H1 (cell line): ENCODE results near the gene PLB1. TPM values are rescaled to one million over a fixed set of nuclear protein-coding genes. Genes with fewer than 3 reads are reported as not detected.

Experiments used
- GTF2F1 ChIP-seq: IDR thresholded peaks from 2 replicates; pipeline ENCODE4 v1.6.1; 2012; ENCODE audit warnings: low read depth, low read length, improper control_type of control experiment, borderline replicate concordance
- HDAC6 ChIP-seq: IDR thresholded peaks from one replicate; pipeline ENCODE4 v1.7.1; 2012; ENCODE audit warnings: low read depth, mild to moderate bottlenecking, inconsistent platforms, low read length, moderate library complexity
- JUN ChIP-seq: IDR thresholded peaks from 2 replicates; pipeline ENCODE4 v1.6.1; 2011; ENCODE audit warnings: low read depth, mild to moderate bottlenecking, improper control_type of control experiment, low read length
- KDM4A ChIP-seq: IDR thresholded peaks from one replicate; pipeline ENCODE4 v1.7.1; 2012; ENCODE audit warnings: low read depth, mild to moderate bottlenecking, moderate library complexity, low read length, inconsistent platforms; ENCODE audit not compliant: severe bottlenecking
- SIRT6 ChIP-seq: IDR thresholded peaks from one replicate; pipeline ENCODE4 v1.7.1; 2012; ENCODE audit warnings: low read length, inconsistent platforms
- SUZ12 ChIP-seq: fragments of 200-600 bp; sonication (generic); IDR thresholded peaks from 2 replicates; pipeline ENCODE4 v1.6.1; 2012; ENCODE audit warnings: mild to moderate bottlenecking, inconsistent platforms, low read length, moderate library complexity, mixed read lengths
- TAF1 ChIP-seq: IDR thresholded peaks from 2 replicates; pipeline ENCODE4 v1.6.1; 2011; ENCODE audit warnings: mild to moderate bottlenecking, low read depth, low read length
- YY1 ChIP-seq: IDR thresholded peaks from 2 replicates; pipeline ENCODE4 v1.6.1; 2011; ENCODE audit warnings: low read depth, mild to moderate bottlenecking, low read length
- polyA plus RNA-seq, 7 experiments: library from polyadenylated mRNA; depleted of rRNA in 3 of 7; stranded (reverse) in 5 of 7; unstranded in 2 of 7; fragments of >200 nt in 5 of 7; fragments of 200-250 nt in 2 of 7; gene quantifications; 1 replicate in 5 of 7; 2 replicates in 1 of 7; 4 replicates in 1 of 7; pipeline versions ENCODE4 v1.2.1 to v1.2.3, GENCODE V29; 2011 to 2013; ENCODE audit warnings: missing spikeins in 2 of 7, mixed read lengths in 2 of 7
- total RNA-seq: library from RNA; stranded (reverse); fragmentation: NEBNext Ultra II Directional; extraction: Animal tissue kit (Norgen Biotek cat#: 25700); gene quantifications from 2 replicates; pipeline ENCODE4 v1.2.1, GENCODE V29; 2021
- TF ChIP-seq, protein P1 (sequence below): fragments of 300-600 bp; sonication (generic); IDR thresholded peaks from 2 replicates; pipeline ENCODE4 v1.7.1; 2012; ENCODE audit warnings: low read length, moderate library complexity, mild to moderate bottlenecking, inconsistent platforms; ENCODE audit not compliant: insufficient replicate concordance
- TF ChIP-seq, protein P2 (sequence below): IDR thresholded peaks from 2 replicates; pipeline ENCODE4 v1.6.1; 2012; ENCODE audit warnings: low read length, inconsistent platforms

The PLB1 gene
- total and polyA plus RNA-seq, 2 of the 8 experiments (the other 6 are each of a cell fraction or from before 2014, with no cell fraction given) = 0.20 to 0.36 TPM

DNA sequence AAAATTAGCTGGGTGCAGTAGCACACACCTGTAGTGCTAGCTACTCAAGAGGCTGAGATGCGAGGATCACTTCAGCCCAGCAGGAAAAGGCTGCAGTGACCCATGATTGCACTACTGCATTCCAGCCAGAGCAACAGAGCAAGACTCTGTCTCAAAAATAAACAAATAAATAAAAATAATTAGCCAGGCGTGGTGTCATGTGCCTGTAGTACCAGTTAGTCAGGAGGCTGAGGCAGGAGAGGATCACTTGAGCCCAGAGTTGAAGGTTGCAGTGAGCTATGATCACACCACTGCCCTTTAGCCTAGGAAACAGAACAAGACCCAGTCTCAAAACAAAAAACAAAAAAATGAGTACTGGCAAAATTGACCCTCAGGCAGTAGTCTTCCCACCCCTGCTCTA lies 193.9 kb downstream of the PLB1 start (continued):
- TF ChIP-seq, protein P1, sequence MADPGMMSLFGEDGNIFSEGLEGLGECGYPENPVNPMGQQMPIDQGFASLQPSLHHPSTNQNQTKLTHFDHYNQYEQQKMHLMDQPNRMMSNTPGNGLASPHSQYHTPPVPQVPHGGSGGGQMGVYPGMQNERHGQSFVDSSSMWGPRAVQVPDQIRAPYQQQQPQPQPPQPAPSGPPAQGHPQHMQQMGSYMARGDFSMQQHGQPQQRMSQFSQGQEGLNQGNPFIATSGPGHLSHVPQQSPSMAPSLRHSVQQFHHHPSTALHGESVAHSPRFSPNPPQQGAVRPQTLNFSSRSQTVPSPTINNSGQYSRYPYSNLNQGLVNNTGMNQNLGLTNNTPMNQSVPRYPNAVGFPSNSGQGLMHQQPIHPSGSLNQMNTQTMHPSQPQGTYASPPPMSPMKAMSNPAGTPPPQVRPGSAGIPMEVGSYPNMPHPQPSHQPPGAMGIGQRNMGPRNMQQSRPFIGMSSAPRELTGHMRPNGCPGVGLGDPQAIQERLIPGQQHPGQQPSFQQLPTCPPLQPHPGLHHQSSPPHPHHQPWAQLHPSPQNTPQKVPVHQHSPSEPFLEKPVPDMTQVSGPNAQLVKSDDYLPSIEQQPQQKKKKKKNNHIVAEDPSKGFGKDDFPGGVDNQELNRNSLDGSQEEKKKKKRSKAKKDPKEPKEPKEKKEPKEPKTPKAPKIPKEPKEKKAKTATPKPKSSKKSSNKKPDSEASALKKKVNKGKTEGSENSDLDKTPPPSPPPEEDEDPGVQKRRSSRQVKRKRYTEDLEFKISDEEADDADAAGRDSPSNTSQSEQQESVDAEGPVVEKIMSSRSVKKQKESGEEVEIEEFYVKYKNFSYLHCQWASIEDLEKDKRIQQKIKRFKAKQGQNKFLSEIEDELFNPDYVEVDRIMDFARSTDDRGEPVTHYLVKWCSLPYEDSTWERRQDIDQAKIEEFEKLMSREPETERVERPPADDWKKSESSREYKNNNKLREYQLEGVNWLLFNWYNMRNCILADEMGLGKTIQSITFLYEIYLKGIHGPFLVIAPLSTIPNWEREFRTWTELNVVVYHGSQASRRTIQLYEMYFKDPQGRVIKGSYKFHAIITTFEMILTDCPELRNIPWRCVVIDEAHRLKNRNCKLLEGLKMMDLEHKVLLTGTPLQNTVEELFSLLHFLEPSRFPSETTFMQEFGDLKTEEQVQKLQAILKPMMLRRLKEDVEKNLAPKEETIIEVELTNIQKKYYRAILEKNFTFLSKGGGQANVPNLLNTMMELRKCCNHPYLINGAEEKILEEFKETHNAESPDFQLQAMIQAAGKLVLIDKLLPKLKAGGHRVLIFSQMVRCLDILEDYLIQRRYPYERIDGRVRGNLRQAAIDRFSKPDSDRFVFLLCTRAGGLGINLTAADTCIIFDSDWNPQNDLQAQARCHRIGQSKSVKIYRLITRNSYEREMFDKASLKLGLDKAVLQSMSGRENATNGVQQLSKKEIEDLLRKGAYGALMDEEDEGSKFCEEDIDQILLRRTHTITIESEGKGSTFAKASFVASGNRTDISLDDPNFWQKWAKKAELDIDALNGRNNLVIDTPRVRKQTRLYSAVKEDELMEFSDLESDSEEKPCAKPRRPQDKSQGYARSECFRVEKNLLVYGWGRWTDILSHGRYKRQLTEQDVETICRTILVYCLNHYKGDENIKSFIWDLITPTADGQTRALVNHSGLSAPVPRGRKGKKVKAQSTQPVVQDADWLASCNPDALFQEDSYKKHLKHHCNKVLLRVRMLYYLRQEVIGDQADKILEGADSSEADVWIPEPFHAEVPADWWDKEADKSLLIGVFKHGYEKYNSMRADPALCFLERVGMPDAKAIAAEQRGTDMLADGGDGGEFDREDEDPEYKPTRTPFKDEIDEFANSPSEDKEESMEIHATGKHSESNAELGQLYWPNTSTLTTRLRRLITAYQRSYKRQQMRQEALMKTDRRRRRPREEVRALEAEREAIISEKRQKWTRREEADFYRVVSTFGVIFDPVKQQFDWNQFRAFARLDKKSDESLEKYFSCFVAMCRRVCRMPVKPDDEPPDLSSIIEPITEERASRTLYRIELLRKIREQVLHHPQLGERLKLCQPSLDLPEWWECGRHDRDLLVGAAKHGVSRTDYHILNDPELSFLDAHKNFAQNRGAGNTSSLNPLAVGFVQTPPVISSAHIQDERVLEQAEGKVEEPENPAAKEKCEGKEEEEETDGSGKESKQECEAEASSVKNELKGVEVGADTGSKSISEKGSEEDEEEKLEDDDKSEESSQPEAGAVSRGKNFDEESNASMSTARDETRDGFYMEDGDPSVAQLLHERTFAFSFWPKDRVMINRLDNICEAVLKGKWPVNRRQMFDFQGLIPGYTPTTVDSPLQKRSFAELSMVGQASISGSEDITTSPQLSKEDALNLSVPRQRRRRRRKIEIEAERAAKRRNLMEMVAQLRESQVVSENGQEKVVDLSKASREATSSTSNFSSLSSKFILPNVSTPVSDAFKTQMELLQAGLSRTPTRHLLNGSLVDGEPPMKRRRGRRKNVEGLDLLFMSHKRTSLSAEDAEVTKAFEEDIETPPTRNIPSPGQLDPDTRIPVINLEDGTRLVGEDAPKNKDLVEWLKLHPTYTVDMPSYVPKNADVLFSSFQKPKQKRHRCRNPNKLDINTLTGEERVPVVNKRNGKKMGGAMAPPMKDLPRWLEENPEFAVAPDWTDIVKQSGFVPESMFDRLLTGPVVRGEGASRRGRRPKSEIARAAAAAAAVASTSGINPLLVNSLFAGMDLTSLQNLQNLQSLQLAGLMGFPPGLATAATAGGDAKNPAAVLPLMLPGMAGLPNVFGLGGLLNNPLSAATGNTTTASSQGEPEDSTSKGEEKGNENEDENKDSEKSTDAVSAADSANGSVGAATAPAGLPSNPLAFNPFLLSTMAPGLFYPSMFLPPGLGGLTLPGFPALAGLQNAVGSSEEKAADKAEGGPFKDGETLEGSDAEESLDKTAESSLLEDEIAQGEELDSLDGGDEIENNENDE = no peak
- no peak for TF ChIP-seq GTF2F1
- no peak for TF ChIP-seq KDM4A
- TF ChIP-seq JUN = no peak
- no peak for TF ChIP-seq HDAC6
- no peak for TF ChIP-seq TAF1
- TF ChIP-seq, protein P2, sequence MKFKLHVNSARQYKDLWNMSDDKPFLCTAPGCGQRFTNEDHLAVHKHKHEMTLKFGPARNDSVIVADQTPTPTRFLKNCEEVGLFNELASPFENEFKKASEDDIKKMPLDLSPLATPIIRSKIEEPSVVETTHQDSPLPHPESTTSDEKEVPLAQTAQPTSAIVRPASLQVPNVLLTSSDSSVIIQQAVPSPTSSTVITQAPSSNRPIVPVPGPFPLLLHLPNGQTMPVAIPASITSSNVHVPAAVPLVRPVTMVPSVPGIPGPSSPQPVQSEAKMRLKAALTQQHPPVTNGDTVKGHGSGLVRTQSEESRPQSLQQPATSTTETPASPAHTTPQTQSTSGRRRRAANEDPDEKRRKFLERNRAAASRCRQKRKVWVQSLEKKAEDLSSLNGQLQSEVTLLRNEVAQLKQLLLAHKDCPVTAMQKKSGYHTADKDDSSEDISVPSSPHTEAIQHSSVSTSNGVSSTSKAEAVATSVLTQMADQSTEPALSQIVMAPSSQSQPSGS = no peak
- no peak for TF ChIP-seq SIRT6
- TF ChIP-seq SUZ12 = no peak
- no peak for TF ChIP-seq YY1
